Occipital lobe (tissue), 2 donors: ENCODE measurements around the gene ADGRE1. TPM values are rescaled to one million over a fixed set of nuclear protein-coding genes. Genes with fewer than 3 reads are reported as not detected.

Experiments used
- DNase-seq: peaks from one replicate; lab custom pipeline; 2025; lab: John Stamatoyannopoulos, UW
- total RNA-seq: library from RNA; depleted of rRNA; stranded (reverse); fragments of >200 nt; gene quantifications from one replicate; pipeline ENCODE4 v1.2.3, GENCODE V29; 2014

Gene ADGRE1
- total RNA-seq, 1 donor from 2014 or later = not detected

DNA sequence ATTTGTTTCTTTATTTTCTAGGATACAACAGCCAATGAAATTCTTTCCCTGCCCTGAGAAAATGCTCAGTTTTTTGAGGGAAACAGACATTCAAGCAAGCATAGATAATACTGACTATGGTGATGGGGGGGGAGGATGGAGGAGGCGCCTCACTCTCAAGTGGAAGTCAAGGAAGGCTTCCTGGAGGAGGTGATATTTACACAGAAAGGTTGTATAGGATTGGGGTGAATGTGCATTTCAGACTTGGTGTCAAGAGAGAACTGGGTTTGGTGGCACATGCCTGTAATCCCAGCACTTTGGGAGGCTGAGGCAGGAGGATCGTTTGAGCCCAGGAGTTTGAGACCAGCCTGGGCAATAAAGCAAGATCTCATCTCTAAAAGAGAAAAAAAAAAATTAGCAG, 12.2 kb upstream of the ADGRE1 start:
- DNase-seq = no peak

DNA sequence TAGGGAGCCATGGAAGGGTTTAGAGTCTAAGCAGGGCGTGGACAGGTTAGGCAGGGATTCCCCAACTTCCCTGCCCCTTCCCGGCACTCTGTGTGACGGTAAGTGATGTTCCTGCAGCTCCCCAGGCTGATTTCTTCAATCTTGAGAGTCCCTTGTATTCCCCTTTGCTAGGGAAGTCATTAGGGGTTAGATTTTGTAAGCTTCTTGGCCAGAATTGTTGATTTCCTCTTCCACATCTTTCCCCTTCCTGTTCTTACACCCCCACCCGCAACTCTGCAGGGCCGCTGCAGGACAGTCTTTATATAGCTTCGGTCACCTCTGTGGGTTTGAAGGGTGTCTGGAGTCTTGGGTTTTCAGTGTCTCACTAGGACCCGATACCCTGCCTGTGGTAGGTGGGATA, 10.6 kb upstream of the ADGRE1 start:
- DNase-seq = no peak

DNA sequence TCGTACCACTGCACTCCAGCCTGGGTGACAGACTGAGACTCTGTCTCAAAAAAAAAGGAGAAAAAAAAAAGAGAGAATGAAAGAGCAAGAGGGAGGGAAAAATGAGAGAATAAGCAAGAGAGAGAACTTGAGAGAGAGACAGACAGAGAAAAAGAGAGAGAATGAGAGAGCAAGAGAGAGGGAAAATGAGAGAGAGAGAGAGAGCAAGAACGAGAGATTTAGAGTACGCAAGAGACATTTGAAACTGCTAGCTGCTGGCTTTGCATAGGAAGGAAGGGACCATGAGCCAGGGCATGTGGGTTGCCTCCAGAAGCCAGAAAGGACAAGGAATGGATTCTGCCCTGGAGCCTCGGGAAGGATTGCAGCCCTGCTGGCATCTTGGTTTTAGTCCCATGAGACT, 9.6 kb upstream of the ADGRE1 start:
- DNase-seq = no peak

DNA sequence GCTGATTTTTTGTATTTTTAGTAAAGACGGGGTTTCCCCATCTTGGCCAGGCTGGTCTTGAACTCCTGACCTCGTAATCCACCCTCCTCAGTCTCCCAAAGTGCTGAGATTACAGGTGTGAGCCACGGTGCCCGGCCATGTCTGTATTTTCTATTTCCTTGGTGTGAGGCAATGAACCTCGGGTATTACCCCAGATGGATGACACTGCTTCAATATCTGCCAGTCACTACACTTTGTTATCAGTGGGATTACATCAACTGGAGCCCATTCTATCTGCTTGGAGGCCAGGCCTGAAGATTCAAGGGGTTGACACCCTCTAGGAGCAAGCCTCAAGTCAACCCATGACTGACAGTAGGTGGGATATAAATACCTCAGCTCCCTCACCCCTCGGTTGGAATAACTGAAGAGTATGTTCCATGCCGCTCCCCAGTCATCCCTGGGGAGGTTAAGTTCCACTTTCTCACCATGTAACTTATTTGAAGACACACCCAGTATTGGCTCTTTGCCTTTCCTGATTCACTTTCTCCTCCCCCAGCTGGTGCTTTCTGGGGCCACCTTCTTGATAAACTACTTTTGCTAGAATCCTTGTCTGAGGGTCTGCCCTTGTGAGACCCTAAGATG, 992 bp upstream of the ADGRE1 start:
- DNase-seq = no peak

DNA sequence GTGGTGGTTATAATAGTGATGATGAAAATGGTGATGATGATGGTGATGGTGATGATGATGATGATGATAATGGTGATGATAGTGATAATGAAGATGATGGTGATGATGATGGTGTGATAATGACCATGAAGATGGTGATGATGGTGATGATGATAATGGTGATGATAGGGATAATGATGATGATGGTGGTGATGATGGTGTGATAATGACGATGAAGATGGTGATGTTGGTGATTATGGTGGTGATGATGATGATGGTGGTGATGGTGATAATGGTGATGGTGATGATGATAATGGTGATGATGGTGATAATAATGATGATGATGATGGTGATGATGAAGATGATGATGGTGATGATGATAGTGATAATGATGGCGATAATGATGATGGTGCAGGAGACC, 1.6 kb downstream of the ADGRE1 start:
- DNase-seq = no peak

DNA sequence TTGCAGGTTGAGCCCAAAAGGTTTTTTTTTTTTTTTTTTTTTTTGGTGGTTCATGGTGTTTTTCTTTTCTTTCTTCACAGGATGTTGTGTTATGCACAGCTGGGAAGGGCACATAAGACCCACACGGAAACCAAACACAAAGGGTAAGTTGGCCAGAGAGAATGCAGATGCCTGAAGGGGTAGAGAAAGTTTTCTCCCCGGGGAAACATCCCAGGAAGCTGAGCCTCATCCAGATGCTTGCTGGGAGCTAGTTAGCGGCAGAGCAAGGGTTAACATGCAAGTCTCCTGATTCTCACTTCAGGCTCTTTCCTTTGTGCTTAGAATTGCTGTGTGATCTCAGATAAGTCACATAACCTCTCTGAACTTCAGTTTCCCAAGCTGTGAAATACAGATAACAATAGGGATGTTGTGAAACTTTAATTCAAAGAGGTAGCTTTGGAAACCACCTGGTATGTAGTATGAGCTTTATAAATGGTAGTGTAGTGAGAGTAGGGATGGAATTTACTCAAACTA, 3.1 kb downstream of the ADGRE1 start:
- no peak for DNase-seq

DNA sequence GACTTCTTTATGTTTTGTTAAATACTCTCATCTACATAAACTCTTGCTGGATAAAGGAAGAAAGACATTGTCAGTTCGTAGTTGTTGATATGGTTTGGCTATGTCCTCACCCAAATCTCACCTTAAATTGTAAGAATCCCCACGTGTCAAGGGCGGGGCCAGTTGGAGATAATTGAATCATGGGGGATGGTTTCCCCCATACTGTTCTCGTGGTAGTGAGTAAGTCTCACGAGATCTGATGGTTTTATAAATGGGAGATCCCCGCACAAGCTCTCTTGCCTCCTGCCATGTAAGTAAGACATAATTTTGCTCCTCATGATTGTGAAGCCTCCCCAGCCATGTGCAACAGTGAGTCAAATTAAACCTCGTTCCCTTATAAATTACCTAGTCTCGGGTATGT, 3.6 kb downstream of the ADGRE1 start:
- no peak for DNase-seq

DNA sequence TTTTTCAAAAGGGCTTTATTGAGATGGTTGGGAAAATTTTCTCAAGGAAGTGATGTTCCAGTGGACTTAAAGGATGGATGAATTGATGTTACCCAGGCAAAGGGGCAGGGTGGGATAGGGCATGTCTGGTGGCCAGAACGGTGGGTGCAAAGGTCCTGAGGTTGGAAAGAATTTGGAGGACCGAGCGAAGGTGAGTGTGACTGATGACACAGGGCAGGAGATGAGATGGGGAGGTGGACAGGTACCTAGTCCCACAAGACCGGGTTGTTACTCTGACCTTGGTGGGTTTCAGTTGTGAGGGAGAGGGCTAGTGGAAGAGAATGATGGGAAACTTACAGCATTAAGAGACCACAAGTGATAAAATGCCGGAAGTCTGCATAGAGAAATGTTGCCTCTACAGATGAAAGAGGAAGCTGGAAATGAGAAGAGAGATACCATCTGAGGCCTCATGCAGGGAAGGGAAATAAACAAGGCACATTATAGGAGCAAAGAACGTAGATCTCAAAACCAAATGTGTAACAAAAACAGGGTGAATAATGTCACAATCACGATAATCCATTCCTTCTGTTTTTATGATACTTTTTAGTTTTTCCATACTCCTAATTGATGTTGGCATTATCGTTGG, 4.5 kb downstream of the ADGRE1 start:
- no peak for DNase-seq

DNA sequence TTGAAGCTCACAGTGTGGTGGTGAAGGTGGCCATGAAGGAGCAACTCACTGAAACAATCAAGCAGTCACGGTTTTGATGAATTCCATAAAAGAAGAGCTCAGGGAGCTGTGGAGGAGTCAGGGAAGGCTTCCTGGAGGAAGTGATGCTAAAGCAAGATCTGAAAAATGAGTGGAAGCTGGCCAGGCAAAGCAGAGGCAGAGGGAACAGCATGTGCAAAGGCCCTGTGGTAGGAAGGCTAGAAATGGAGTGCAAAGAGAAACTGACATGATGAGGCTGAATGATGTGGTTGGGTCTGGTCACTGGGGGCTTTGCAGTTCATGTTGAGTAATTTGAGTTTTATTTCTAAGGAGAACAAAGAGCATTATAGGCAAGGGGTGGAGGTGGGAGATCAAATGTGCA, 6.9 kb downstream of the ADGRE1 start:
- DNase-seq = no peak

DNA sequence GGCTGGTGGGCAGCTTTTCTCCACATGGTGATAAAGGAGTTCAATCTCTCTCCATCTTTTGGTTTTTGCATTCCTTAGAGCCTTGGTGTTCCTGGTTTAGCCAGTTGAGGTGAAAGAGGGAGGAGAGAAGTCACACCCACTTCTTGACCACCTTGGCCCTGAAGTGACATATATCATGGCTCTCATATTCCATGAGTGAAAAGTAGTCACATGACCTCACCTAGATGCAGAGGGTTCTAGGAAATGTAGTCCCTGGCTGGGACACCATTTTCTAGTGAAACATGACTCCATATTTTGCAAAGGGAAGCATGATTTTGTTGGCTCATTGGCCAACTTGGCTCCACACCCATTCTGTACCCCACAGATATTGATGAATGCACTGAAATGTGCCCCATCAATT, 16.1 kb downstream of the ADGRE1 start:
- DNase-seq = no peak

DNA sequence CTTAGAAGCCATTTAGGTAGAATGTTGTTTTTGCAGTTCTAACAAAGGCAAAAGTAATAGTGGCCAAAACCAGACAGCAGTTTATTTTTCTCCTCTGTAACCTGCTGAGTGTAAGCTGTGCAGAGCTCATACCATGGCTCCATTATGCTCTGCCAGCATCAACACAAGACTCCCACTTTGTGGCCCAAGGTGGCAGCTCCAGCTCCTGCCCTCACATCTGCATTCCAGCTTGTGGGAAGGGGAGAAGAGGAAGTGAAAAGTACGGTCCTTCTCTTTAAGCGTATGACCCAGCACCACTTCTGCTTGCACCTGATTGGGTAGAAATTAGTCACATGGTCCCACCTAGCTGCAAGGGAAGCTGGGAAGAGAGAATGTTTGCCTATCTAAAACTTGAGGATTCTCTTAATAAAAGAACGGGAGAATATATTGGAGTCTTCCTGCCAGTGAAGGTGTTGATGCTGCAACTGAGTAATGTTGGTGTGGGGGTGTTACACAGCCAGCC, 19.2 kb downstream of the ADGRE1 start:
- DNase-seq = no peak

DNA sequence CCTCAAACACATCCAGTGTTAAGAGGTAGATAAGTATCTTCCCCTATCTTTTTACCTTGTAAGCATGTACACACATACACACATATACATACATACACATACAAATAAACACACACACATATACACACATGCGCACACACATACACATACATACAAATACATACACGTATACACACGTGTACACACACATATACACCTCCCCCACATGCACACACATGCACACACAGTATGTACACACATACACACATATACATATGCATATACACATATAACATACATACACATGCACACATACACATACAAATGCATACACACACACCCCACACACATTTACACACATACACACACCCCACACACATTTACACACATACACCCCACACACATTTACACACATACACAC, 24.1 kb downstream of the ADGRE1 start:
- DNase-seq = no peak

DNA sequence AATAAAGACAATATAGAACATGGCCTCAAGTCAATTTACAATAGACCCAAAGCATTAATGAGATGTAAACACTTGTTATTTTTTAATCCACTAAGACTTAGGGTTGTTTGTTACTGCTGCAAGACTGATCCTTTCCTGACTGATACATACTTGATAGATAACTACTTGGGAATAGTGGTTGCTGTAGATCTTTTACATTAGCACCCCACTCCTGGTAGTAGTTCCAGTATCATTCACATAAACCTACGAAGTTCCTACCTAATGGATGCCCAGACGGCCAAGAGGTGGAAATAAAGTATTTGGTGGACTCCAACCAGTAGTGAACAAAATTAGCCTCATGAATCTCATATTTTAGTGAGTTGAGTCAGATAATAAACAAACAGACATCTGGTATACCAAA, 26.9 kb downstream of the ADGRE1 start:
- DNase-seq = no peak

DNA sequence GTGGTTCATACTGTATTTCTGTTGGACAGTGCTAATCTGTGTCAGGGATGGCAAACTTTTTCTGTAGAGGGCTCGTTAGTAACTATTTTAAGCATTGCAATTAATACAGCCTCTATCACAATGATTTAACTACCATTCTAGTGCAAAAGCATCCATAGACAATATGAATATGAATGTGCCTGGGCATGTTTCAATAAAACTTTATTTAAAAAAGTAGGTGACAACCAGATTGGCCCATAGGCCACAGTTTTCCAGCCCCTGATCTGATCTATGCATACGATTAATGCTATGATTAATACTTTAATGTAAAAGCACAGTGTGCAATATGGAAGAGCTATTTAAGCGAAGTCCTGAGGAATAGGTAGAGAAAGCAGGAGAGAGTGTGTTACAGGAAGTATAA, 29.6 kb downstream of the ADGRE1 start:
- DNase-seq = no peak

DNA sequence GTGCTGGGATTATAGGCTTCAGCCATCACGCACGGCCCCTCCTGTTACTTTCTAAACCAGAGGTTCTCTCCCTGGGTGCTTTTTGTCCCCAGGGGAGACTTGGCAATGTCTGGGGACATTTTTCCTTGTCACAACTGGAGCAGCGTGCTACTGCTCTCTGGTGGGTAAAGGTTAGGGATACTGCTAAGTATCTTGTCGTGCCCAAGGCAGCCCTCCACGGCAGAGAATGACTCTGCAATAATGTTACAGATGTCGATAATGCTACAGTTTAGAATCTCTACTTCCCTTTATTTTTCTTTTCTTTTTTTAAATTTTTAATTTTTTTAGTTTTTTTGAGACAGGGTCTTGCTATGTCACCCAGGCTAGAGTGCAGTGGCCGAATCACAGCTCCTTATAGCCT, 38.0 kb downstream of the ADGRE1 start:
- no peak for DNase-seq

DNA sequence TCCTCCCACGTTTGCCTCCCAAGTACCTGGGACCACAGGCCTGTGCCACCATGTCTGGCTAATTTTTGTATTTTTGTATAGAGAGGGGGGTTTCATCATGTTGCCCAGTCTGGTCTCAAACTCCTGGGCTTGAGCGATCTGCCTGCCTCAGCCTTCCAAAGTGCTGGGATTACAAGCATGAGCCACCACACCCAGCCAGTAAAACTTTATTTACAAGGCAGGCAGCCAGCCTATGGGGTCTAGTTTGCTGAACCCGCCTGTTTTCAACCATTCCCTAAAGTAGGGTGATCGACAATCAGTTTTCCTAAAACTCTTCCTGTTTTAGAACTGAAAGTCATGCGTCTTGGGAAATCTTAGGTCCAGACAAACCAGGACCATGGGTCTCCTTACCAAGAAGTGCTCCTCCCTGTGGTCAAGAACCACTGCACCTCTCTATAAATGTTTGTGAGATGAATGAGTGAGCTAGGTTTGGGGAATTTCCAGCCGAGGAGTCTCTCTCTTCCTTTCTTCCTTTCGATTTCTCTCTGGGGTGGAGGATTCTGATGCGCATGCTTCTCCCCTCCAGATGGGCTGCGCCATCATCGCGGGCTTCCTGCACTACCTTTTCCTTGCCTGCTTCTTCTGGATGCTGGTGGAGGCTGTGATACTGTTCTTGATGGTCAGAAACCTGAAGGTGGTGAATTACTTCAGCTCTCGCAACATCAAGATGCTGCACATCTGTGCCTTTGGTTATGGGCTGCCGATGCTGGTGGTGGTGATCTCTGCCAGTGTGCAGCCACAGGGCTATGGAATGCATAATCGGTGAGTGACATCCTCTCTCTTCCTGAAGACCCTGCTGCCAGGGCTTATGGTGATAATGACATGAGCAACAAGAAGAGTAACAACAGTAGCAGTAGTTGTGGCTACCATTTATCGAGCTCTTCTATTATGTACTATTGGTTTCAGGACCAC, 38.7 kb downstream of the ADGRE1 start:
- DNase-seq = no peak

DNA sequence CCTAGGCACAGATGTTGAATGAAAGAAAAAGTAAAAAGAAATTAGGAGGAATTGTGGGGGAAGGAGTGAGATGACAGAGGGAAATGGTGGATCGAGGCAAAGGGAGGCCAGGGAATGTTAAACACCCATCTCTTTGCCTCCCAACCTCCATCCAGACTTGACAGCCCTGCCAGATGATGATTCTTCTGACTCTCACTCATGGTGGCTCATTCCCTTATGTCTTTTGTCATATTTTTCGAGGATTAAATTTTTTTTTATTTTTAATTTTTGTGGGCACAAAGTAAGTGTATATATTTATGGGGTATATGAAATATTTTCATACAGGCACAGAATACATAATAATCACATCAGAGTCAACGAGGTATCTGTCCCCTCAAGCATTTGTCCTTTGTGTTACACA, 42.8 kb downstream of the ADGRE1 start:
- DNase-seq = no peak

DNA sequence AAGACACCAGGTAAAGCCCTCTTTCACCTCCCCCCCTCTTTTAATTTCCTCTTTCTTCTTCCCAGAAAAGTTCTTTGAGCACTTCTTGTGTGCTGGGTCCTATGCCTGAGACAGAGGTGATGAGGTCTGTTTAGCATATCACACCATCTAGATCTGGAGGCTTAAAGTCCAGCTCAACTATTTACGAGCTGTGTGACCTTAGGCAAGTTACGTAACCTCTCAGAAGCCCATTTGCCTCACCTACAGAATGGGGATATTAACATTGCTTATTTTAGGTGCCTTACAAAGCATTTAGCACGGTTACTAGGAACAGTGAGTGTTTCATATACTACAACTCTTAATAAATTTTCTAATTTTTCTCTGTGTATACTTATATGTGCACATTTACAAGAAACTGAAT, 47.7 kb downstream of the ADGRE1 start:
- DNase-seq = no peak

DNA sequence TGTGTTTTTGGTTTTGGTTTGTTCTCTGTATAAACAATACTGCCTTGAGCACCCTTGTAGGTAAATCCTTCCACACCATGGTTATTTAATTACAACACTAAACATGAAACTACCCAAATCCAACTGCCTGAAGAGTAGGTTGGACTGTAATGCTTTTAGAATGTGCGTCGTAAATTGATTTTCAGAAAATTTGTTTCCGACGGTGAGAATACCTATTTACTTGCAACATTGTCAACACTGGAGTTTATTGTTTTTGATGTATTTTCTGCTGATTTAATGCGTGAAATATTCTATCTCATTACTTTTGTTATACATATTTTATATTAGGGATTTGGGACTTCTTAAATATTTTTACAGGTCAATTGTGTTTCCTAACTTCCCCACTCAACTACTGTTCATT, 48.2 kb downstream of the ADGRE1 start:
- DNase-seq = no peak

DNA sequence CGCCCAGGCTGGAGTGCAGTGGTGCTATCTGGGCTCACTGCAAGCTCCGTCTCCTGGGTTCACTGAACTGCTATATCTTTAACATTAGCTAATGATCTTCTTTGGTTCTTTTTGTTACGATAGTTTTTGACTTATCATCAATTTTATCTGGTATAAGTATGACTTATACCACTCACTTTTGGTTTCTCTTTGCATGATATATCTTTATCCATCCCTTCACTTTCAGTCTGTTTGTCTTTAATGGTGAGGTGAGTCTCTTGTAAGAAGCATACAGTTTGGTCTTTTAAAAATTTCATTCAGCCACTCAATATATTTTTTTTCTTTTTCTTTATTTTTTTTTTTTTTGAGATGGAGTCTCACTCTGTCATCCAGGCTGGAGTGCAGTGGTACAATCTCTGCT, 58.4 kb downstream of the ADGRE1 start:
- no peak for DNase-seq

DNA sequence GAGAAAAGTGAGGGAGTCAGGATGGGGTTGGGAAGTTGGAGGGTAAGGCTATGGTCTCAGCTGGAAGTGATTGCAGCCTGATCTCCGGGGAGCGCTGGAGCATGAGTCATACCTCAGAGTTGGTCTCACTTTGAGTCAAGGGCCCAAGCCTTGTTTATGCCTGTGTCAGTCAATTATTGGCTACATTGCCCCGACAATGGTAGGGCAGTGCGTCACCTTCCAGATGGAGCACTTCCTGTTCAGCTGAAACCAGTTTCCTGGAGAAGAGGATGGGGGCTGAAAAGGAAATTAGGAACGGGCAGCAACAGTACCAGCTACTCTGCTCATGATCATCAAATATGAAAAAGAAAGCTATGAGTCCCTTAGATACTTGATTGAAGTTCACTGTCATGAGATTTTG, 60.4 kb downstream of the ADGRE1 start:
- DNase-seq = no peak

DNA sequence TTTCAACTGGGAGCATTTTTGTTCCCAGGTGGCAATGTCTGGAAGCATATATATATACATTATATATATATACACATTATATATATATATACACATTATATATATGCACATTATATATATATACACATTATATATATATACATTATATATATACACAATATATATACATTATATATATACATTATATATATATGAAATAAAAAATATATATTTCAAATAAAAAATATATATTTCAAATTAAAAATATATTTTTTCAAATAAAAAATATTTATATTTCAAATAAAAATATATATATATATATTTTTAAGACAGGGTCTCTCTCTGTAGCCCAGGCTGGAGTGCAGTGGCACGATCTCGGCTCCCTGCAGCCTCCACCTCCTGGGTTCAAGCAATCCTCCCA, 61.5 kb downstream of the ADGRE1 start:
- no peak for DNase-seq
